DOHH2 (cell line): ENCODE measurements around the gene MCC.

Experiments
- H3F3A ChIP-seq: fragments of 200-600 bp; sonication (generic), shearing (Covaris generic); 2 replicates; pipeline ENCODE4 v1.6.0; 2016; ENCODE audit warnings: antibody characterized with exemption, mild to moderate bottlenecking; ENCODE audit not compliant: control insufficient read depth, insufficient read depth
- H3K27ac ChIP-seq: fragments of 200-600 bp; sonication (generic); 2 replicates; pipeline ENCODE4 v1.5.1; 2014; ENCODE audit warnings: low read depth, mild to moderate bottlenecking, low read length, moderate library complexity
- H3K27me3 ChIP-seq: fragments of 200-600 bp; sonication (generic); 2 replicates; pipeline ENCODE4 v1.6.1; 2014; ENCODE audit warnings: mild to moderate bottlenecking, low read length, mixed read lengths; ENCODE audit not compliant: control insufficient read depth
- H3K36me3 ChIP-seq: fragments of 200-600 bp; sonication (generic); 2 replicates; pipeline ENCODE4 v1.6.1; 2014; ENCODE audit warnings: mild to moderate bottlenecking, low read length, moderate library complexity, mixed read lengths; ENCODE audit not compliant: control insufficient read depth
- H3K4me1 ChIP-seq: fragments of 200-600 bp; sonication (generic); 2 replicates; pipeline ENCODE4 v1.6.1; 2014; ENCODE audit warnings: mild to moderate bottlenecking, low read length, mixed read lengths; ENCODE audit not compliant: control insufficient read depth
- H3K4me2 ChIP-seq: fragments of 200-600 bp; sonication (generic); 2 replicates; pipeline ENCODE4 v1.6.0; 2014; ENCODE audit warnings: mild to moderate bottlenecking, low read length, moderate library complexity
- H3K4me3 ChIP-seq: fragments of 200-600 bp; sonication (generic); 2 replicates; pipeline ENCODE4 v1.5.1; 2014; ENCODE audit warnings: mild to moderate bottlenecking, low read length, mixed read lengths
- H3K79me2 ChIP-seq: fragments of 200-600 bp; sonication (generic); 2 replicates; pipeline ENCODE4 v1.6.1; 2014; ENCODE audit warnings: mild to moderate bottlenecking, low read length, mixed read lengths; ENCODE audit not compliant: control insufficient read depth
- H3K9me2 ChIP-seq: fragments of 200-600 bp; sonication (generic); replicated peaks from 2 replicates; pipeline ENCODE4 v1.6.1; 2014; ENCODE audit warnings: mild to moderate bottlenecking, low read length, mixed read lengths; ENCODE audit not compliant: control insufficient read depth
- H3K9me3 ChIP-seq: fragments of 200-600 bp; sonication (generic); 2 replicates; pipeline ENCODE4 v1.6.1; 2014; ENCODE audit warnings: antibody characterized with exemption, low read length, mixed read lengths; ENCODE audit not compliant: control insufficient read depth, insufficient read depth
- H4K20me1 ChIP-seq: fragments of 200-600 bp; sonication (generic); 2 replicates; pipeline ENCODE4 v1.6.0; 2014; ENCODE audit warnings: low read depth, mild to moderate bottlenecking, antibody characterized with exemption, low read length, moderate library complexity; ENCODE audit not compliant: control insufficient read depth, insufficient read depth
- EZH2phosphoT487 ChIP-seq: fragments of 200-600 bp; sonication (generic); IDR thresholded peaks from 2 replicates; pipeline ENCODE4 v1.6.1; 2017; ENCODE audit warnings: borderline replicate concordance, mild to moderate bottlenecking, antibody characterized with exemption, low read length, moderate library complexity, mixed read lengths
- TF ChIP-seq, protein P1 (sequence below): fragments of 200-600 bp; sonication (generic); IDR thresholded peaks from one replicate; pipeline ENCODE4 v1.5.1; 2014; ENCODE audit warnings: antibody characterized with exemption, mild to moderate bottlenecking, low read depth, low read length; ENCODE audit not compliant: poor library complexity, severe bottlenecking

MCC gene

DNA sequence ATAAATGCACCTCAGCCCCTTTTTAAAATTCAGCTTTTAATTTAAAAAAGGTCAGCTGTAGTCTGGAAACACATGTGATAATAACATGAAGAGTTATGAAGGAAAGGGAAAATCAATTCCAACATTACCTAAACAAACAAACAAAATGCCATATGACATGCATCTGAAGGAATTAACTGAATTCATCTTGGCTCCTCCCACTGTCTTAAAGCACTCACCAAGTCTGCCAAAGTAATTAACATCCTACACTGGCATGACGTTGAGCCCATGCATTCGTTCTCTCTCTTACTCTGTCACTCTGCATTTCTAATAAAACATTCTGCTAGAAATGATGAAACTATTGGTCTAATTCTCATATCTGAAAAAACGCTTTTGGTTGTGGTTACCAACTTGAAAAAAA is 91.2 kb downstream of the MCC start:
- H3K9me3 ChIP-seq = no peaks in the 10 kb centered on the region

DNA sequence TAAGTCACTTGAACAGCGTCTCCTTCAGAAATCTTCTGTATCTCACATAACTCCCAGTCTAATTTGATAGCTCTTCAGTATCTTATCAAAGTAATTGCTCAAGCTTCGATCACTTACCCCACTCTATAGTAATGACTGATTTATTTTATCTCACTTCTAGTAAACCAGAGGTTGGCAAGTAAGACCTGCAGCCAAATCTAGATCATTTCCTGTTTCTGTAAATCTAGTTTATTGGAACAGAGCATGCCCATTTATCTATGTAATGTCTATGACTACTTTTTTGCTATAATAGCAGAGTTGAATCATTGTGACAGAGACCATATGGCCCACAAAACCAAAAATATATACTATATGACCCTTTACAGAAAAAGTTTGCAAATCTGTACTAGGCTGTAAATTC is 93.6 kb downstream of the MCC start:
- Histone ChIP-seq H3K4me1 (no peaks in the 10 kb centered on the region), H3K4me2 (no peak overlapping the region), H3F3A (no peaks in the 10 kb centered on the region), H3K9me2 (no peaks in the 10 kb centered on the region), H3K27ac (no peak overlapping the region), H3K27me3 (no peaks in the 10 kb centered on the region), H3K79me2 (no peaks in the 10 kb centered on the region), H3K36me3 (no peaks in the 10 kb centered on the region), H3K9me3 (no peaks in the 10 kb centered on the region), H4K20me1 (no peaks in the 10 kb centered on the region), H3K4me3 (no peak overlapping the region)
- TF ChIP-seq, protein P1, sequence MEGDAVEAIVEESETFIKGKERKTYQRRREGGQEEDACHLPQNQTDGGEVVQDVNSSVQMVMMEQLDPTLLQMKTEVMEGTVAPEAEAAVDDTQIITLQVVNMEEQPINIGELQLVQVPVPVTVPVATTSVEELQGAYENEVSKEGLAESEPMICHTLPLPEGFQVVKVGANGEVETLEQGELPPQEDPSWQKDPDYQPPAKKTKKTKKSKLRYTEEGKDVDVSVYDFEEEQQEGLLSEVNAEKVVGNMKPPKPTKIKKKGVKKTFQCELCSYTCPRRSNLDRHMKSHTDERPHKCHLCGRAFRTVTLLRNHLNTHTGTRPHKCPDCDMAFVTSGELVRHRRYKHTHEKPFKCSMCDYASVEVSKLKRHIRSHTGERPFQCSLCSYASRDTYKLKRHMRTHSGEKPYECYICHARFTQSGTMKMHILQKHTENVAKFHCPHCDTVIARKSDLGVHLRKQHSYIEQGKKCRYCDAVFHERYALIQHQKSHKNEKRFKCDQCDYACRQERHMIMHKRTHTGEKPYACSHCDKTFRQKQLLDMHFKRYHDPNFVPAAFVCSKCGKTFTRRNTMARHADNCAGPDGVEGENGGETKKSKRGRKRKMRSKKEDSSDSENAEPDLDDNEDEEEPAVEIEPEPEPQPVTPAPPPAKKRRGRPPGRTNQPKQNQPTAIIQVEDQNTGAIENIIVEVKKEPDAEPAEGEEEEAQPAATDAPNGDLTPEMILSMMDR = no peak
- TF ChIP-seq EZH2phosphoT487 = no peak

More for the DNA sequence above, 91.2 kb downstream of the MCC start:
- Histone ChIP-seq H3K79me2 (no peaks in the 10 kb centered on the region), H3K9me2 (no peaks in the 10 kb centered on the region), H3K27ac (no peak overlapping the region), H3F3A (no peaks in the 10 kb centered on the region), H3K4me1 (no peaks in the 10 kb centered on the region), H3K36me3 (no peaks in the 10 kb centered on the region), H3K4me3 (no peak overlapping the region), H3K4me2 (no peak overlapping the region), H3K27me3 (no peaks in the 10 kb centered on the region), H4K20me1 (no peaks in the 10 kb centered on the region)
- TF ChIP-seq EZH2phosphoT487 = no peak
- TF ChIP-seq, protein P1 = no peak

DNA sequence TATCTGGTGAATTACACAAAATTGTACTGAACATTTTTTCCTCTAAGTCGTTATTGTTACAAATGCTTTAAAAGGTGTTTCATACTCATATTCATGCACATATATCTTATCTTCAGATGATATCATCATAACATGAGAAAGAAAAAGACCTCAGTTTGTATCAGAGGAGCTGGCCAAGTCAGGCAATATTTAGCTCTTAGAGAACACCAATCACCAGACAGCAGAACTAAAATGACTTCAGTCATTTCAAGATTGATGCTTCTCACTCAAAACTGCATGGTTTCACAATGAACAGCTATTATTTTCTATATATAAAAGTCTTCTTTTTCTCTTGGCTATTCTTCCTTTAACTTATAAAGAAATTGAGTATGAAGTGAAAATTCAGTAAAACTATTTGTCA is 98.0 kb downstream of the MCC start:
- Histone ChIP-seq H3K36me3 (no peaks in the 10 kb centered on the region), H3K9me2 (no peaks in the 10 kb centered on the region), H3K4me1 (no peaks in the 10 kb centered on the region), H3K4me2 (no peak overlapping the region), H3K27ac (no peak overlapping the region), H3F3A (no peaks in the 10 kb centered on the region), H3K79me2 (no peaks in the 10 kb centered on the region), H3K27me3 (0 out of 2 replicates have a peak, but pooled peaks cover 2% of the 10 kb centered on the region), H3K9me3 (no peaks in the 10 kb centered on the region), H3K4me3 (no peak overlapping the region), H4K20me1 (no peaks in the 10 kb centered on the region)
- TF ChIP-seq, protein P1 = no peak
- no peak for TF ChIP-seq EZH2phosphoT487
